Fibroblast of skin of scalp (primary cell): ENCODE results near the gene STARD3.
"Not testable (repeated sequence)": the region's sequence is repeated elsewhere in the genome, so short reads cannot be mapped to it uniquely, and the experiment has no call there.

ENCODE experiments used
- DNase-seq: peaks from one replicate; pipeline ENCODE4 v3.0.0-alpha.2; 2013

Gene STARD3

GRCh38 chr17:39695089-39695474, 58.1 kb downstream of the STARD3 start:
- no peak for DNase-seq

GRCh38 chr17:39696731-39697130, 59.8 kb downstream of the STARD3 start:
- no peak for DNase-seq

- DNase-seq: no peak
Measured at GRCh38 chr17:39697961-39698360, 61.0 kb downstream of the STARD3 start.

- not testable (repeated sequence) for DNase-seq
Measured at GRCh38 chr17:39699157-39699817, 62.3 kb downstream of the STARD3 start.

GRCh38 chr17:39699818-39700147, 62.8 kb downstream of the STARD3 start, which contains the start of gene ERBB2:
TSS of gene ERBB2 (plus strand) at chr17:39700064. CDS start at chr17:39700239, 175 bp downstream.
- DNase-seq: peak; percentile 83

GRCh38 chr17:39700148-39700987, 63.4 kb downstream of the STARD3 start:
- peak; percentile 19 for DNase-seq

- no peak for DNase-seq
Measured at GRCh38 chr17:39701012-39701783, 64.3 kb downstream of the STARD3 start.

GRCh38 chr17:39701784-39702422, 65.0 kb downstream of the STARD3 start:
- no peak for DNase-seq

- no peak for DNase-seq
Measured at GRCh38 chr17:39702901-39703893, 66.3 kb downstream of the STARD3 start.

- no peak for DNase-seq
Measured at GRCh38 chr17:39703913-39704312, 67.0 kb downstream of the STARD3 start.

- peak; percentile 24 for DNase-seq
Measured at GRCh38 chr17:39704821-39705551, 68.0 kb downstream of the STARD3 start.

- DNase-seq: no peak
Measured at GRCh38 chr17:39705786-39706348, 68.9 kb downstream of the STARD3 start.

- no peak for DNase-seq
Measured at GRCh38 chr17:39706383-39706782, 69.4 kb downstream of the STARD3 start.

- no peak for DNase-seq
Measured at GRCh38 chr17:39706921-39707337, 70.0 kb downstream of the STARD3 start.

- no peak for DNase-seq
Measured at GRCh38 chr17:39709319-39709997, 72.5 kb downstream of the STARD3 start.

- no peak for DNase-seq
Measured at GRCh38 chr17:39709998-39710964, 73.3 kb downstream of the STARD3 start.

GRCh38 chr17:39711071-39711470, 74.1 kb downstream of the STARD3 start:
- not testable (repeated sequence) for DNase-seq

- no peak for DNase-seq
Measured at GRCh38 chr17:39711851-39712250, 74.9 kb downstream of the STARD3 start.
